HepG2 (cell line): ENCODE measurements around the gene NUDT8. TPM values are rescaled to one million over a fixed set of nuclear protein-coding genes. Genes with fewer than 3 reads are reported as not detected.

Experiments used
- PITX1 ChIP-seq: sonication (generic); formaldehyde crosslinking; IDR thresholded peaks from 2 replicates; pipeline ENCODE4 v1.5.1; 2020; ENCODE audit warnings: mild to moderate bottlenecking, missing genetic modification reagents
- REXO4 ChIP-seq: sonication (generic); formaldehyde crosslinking; IDR thresholded peaks from 2 replicates; pipeline ENCODE4 v1.8.0; 2022; ENCODE audit warnings: missing genetic modification reagents, mild to moderate bottlenecking, borderline replicate concordance
- YEATS2 ChIP-seq: sonication (generic); formaldehyde crosslinking; IDR thresholded peaks from 2 replicates; pipeline ENCODE4 v1.4.0; 2020; ENCODE audit warnings: missing genetic modification reagents, borderline replicate concordance
- ZBTB21 ChIP-seq: sonication (generic); formaldehyde crosslinking; IDR thresholded peaks from 2 replicates; pipeline ENCODE4 v1.4.0; 2020; ENCODE audit warnings: missing genetic modification reagents
- ZBTB49 ChIP-seq: sonication (generic); formaldehyde crosslinking; IDR thresholded peaks from 2 replicates; pipeline ENCODE4 v1.4.0; 2020; ENCODE audit warnings: missing genetic modification reagents, borderline replicate concordance
- ZNF335 ChIP-seq: sonication (generic); formaldehyde crosslinking; IDR thresholded peaks from 2 replicates; pipeline ENCODE4 v1.4.0; 2020; ENCODE audit warnings: missing genetic modification reagents
- ZNF460 ChIP-seq: sonication (generic); formaldehyde crosslinking; IDR thresholded peaks from 2 replicates; pipeline ENCODE4 v1.5.1; 2020; ENCODE audit warnings: missing genetic modification reagents, mild to moderate bottlenecking, borderline replicate concordance
- ZNF609 ChIP-seq: sonication (generic); formaldehyde crosslinking; IDR thresholded peaks from 2 replicates; pipeline ENCODE4 v1.4.0; 2020; ENCODE audit warnings: mild to moderate bottlenecking, missing genetic modification reagents, borderline replicate concordance
- ZNF646 ChIP-seq: sonication (generic); formaldehyde crosslinking; IDR thresholded peaks from 2 replicates; pipeline ENCODE4 v1.9.0; 2021; ENCODE audit warnings: mild to moderate bottlenecking, missing genetic modification reagents
- ZNF713 ChIP-seq: sonication (generic); formaldehyde crosslinking; IDR thresholded peaks from 2 replicates; pipeline ENCODE4 v1.4.0; 2020; ENCODE audit warnings: mild to moderate bottlenecking, missing genetic modification reagents
- ZNF740 ChIP-seq: sonication (generic); formaldehyde crosslinking; IDR thresholded peaks from 2 replicates; pipeline ENCODE4 v1.4.0; 2020; ENCODE audit warnings: missing genetic modification reagents
- polyA plus RNA-seq, 8 experiments: library from polyadenylated mRNA; depleted of rRNA in 3 of 8; stranded (reverse) in 7 of 8; unstranded in 1 of 8; fragments of >200 nt; fragmentation: Illumina TruSeq in 4 of 8; extraction: Trizol in 4 of 8; gene quantifications; 2 replicates each; pipeline versions ENCODE4 v1.2.1 to v1.2.3, GENCODE V29; 2011 to 2016; ENCODE audit warnings: low read depth in 4 of 8, missing spikeins in 1 of 8, mixed read lengths in 1 of 8; ENCODE audit not compliant: insufficient read depth in 1 of 8
- total RNA-seq, 5 experiments: library from RNA; depleted of rRNA; stranded (reverse); fragments of >200 nt; fragmentation: Illumina TruSeq; extraction: Trizol; gene quantifications; 2 replicates each; pipeline ENCODE4 v1.2.3, GENCODE V29; 2016; ENCODE audit warnings: low read depth in 1 of 5

NUDT8 gene
- total and polyA plus RNA-seq, 2 of the 13 experiments (the other 11 are each of a cell fraction or from before 2014, with no cell fraction given) = 6.7 to 25.8 TPM

- TF ChIP-seq ZNF609 (CRISPR knock-in tag) = no peak
- TF ChIP-seq REXO4 (CRISPR knock-in tag) = no peak
- TF ChIP-seq ZNF740 = peak; percentile 29; the same call in 1 of the 2 replicates
- peak; percentile 31; the same call in 1 of the 2 replicates for TF ChIP-seq ZNF460 (CRISPR knock-in tag)
- TF ChIP-seq ZBTB21 = no peak; the same call in 1 of the 2 replicates
- peak; percentile 55; the same call in 1 of the 2 replicates for TF ChIP-seq PITX1
- no peak; the same call in 1 of the 2 replicates for TF ChIP-seq ZBTB49
- no peak for TF ChIP-seq ZNF646
- TF ChIP-seq ZNF335 = peak; percentile 75
- TF ChIP-seq YEATS2 (CRISPR knock-in tag) = peak; percentile 23; the same call in 1 of the 2 replicates
- no peak for TF ChIP-seq ZNF713 (CRISPR knock-in tag)
- TF ChIP-seq, all 625 proteins: peak for 230
Observed at GRCh38 chr11:67630228-67630942, 648 bp upstream of the NUDT8 start (continued).
